ENCODE results near the gene MEIOC. TPM values are rescaled to one million over a fixed set of nuclear protein-coding genes. Genes with fewer than 3 reads are reported as not detected.
"Not testable (repeated sequence)": the region's sequence is repeated elsewhere in the genome, so short reads cannot be mapped to it uniquely, and the experiment has no call there.

MEIOC gene
- total and polyA plus RNA-seq, 3 donors from 2014 or later: 58.2 to 128 (median 85.0) TPM

DNA sequence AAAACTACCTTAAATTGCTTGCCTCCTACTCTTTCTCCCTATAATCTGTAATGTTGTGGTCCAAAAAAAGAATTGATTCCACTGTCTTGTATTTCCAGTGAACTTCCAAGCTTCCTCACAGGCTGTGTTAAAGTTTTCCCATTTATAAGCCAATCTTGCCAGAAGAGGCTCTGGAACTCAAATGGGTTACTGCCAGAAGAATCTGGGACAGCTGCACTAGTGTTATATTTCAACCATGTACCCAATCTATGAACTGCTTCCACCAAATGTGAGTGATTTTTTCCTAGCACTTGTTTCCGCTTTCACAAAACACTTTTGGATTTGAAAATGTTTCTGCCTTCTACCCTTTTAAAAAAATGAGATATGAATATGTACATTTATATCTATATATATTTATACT lies 31.5 kb downstream of the MEIOC start:
- 78 to 95% methylated on average over 1 of the region's 1 CpG for WGBS, 2 donors
- TF ChIP-seq POLR2A (IDR thresholded peaks at IDR 0.05): no peak
- TF ChIP-seq, protein P1, sequence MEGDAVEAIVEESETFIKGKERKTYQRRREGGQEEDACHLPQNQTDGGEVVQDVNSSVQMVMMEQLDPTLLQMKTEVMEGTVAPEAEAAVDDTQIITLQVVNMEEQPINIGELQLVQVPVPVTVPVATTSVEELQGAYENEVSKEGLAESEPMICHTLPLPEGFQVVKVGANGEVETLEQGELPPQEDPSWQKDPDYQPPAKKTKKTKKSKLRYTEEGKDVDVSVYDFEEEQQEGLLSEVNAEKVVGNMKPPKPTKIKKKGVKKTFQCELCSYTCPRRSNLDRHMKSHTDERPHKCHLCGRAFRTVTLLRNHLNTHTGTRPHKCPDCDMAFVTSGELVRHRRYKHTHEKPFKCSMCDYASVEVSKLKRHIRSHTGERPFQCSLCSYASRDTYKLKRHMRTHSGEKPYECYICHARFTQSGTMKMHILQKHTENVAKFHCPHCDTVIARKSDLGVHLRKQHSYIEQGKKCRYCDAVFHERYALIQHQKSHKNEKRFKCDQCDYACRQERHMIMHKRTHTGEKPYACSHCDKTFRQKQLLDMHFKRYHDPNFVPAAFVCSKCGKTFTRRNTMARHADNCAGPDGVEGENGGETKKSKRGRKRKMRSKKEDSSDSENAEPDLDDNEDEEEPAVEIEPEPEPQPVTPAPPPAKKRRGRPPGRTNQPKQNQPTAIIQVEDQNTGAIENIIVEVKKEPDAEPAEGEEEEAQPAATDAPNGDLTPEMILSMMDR (IDR thresholded peaks at IDR 0.05): no peak
- Histone ChIP-seq H3K9me3 (no peaks in the 10 kb centered on the region), H3K36me3 (ENCODE audit: low read depth, missing control alignments) (no peaks in the 10 kb centered on the region), H3K4me3 (no peak overlapping the region), H3K27me3 (no peaks in the 10 kb centered on the region), H3K4me1 (peaks cover 12% of the 10 kb centered on the region), H3K27ac (no peak overlapping the region)
- intact Hi-C loops (cut with DNase I; ENCODE audit: low total_unique reads): no loop called here
- DNase-seq: no peak

DNA sequence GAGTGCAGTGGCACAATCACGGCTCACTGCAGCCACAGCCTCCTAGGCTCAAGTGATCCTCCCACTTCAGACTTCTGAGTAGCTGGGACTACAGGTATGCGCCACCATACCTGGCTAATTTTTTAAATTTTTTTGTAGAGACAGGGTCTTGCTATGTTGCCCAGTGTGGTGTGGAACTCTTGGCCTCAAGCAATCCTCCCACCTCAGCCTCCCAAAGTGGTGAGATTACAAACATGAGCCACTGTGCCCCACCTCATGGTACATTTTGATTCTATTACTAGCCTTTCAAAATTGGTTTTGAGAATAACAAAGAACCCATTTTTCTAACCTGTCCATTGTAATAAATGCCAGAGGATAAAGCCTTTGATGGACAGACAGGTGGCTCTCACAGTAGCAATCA lies 31.9 kb downstream of the MEIOC start:
- WGBS, 2 donors: 73 to 81% methylated on average over 2 of the region's 2 CpGs
- intact Hi-C loops (cut with DNase I; ENCODE audit: low total_unique reads): no loop called here
- H3K27ac ChIP-seq: no peak overlapping the region

DNA sequence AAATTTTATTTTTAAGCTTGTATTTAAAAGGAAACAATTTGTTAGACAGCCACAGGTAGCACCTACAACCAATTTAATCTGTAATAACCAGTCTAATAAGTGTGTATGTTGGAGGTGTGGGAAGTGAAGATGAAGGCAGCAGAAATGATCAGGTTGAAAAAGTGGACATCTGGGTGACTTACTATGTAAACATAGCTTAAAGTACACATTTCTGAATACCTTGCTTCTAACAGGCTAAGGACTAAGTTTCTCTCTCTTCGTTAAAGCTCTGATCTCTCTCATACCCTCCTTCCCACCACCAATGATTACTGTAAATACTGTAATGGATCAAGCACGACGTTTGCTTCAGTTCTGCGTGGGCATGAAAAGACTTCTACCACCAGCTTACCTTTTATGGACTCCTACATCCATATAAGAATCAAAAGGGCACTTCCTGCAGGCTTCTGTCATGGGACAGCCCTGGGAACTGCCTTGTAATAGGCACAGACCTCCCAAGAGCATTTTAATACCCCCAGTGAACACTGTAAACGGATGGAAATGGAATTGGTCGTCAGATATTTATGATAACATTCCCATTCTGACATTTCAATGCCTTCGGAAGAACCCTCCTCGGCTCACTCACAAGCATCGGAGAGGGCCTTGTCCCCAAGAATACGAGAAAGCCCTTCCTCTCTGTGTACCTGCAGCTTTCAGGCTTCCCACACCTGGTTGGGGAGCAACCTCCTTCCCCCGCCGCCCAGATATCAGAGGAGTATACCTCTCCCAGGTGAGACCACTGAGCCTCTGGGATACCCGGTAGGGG lies 32.6 kb downstream of the MEIOC start:
- H3K27me3 ChIP-seq: no peaks in the 10 kb centered on the region
- DNase-seq: no peak
- peaks cover 12% of the 10 kb centered on the region for H3K4me1 ChIP-seq
- no peaks in the 10 kb centered on the region for H3K36me3 ChIP-seq (ENCODE audit: low read depth, missing control alignments)
- peak overlapping the region; percentile 71 to 85 for H3K27ac ChIP-seq
- H3K9me3 ChIP-seq: no peaks in the 10 kb centered on the region
- intact Hi-C loops (cut with DNase I; ENCODE audit: low total_unique reads): no loop called here
- TF ChIP-seq, protein P1 (IDR thresholded peaks at IDR 0.05): no peak
- no peak for TF ChIP-seq POLR2A (IDR thresholded peaks at IDR 0.05)
- H3K4me3 ChIP-seq: peak overlapping the region; percentile 71 to 72
- 1 to 2% methylated on average over 13 of the region's 13 CpGs for WGBS, 2 donors

More for the DNA sequence above, 31.9 kb downstream of the MEIOC start:
- no peaks in the 10 kb centered on the region for H3K36me3 ChIP-seq (ENCODE audit: low read depth, missing control alignments)
- H3K9me3 ChIP-seq: no peaks in the 10 kb centered on the region
- no peak overlapping the region for H3K4me3 ChIP-seq
- no peaks in the 10 kb centered on the region for H3K27me3 ChIP-seq
- TF ChIP-seq POLR2A (IDR thresholded peaks at IDR 0.05): no peak
- DNase-seq: no peak
- H3K4me1 ChIP-seq: peaks cover 12% of the 10 kb centered on the region

DNA sequence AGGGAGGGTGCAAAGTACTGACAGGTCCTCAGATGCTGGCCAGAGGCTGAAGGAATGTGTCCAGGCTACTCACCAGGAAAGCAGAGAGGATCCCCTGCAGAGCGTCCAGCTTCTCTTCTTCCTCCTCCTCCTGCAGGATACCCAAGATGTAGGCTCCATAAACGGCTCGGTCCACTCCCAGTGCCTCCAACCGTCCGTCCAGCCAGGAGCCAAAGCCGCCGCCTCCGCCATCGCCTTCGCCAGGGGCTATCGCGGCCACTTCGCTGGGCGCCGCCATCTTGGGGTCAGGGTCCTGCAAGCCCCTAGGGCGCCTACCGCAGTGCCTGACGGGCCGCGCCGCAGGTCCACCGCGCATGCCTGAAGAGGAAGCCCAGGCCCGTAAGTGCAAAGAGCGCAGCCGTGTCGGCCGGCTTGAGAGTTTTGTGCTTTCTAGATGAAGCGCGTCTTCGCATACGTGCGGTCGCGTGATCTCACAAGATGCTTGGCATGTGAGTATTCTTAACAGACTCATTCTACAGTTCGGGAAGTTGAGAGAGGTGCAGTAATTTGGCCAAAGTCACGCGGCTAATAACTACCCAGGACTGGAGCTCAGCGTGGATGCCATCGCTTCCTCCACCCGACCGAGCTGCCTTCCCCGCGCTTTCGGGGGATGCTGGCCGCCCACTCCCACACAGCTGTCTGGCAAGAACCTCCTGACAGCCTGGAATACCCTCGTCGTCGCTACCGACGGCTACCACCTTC lies 33.4 kb downstream of the MEIOC start, which contains the start of gene CCDC43:
Gene CCDC43 (minus strand): TSS at position 300 of the 741 bp plus-strand sequence. CDS start 23 bp downstream, at position 277.
- H3K4me3 ChIP-seq: peak within 1 kb of the TSS; percentile 71 to 72
- intact Hi-C loops (cut with DNase I; ENCODE audit: low total_unique reads): no loop called here
- no peaks in the 10 kb centered on the region for H3K27me3 ChIP-seq
- 0% methylated on average over 29 to 51 of the region's 51 CpGs for WGBS, 2 donors
- no peaks in the 10 kb centered on the region for H3K9me3 ChIP-seq
- H3K36me3 ChIP-seq (ENCODE audit: low read depth, missing control alignments): no peaks in the 10 kb centered on the region
- no peak for TF ChIP-seq POLR2A (IDR thresholded peaks at IDR 0.05)
- TF ChIP-seq, protein P1 (IDR thresholded peaks at IDR 0.05): no peak
- peak within 1 kb of the TSS; percentile 71 to 85 for H3K27ac ChIP-seq
- H3K4me1 ChIP-seq: peaks cover 12% of the 10 kb centered on the region
- DNase-seq: peak; percentile 96

GRCh38 chr17:44690746-44691306 lies 34.6 kb downstream of the MEIOC start:
- intact Hi-C loops (cut with DNase I; ENCODE audit: low total_unique reads); H3K9me3 ChIP-seq; H3K36me3 ChIP-seq (ENCODE audit: low read depth, missing control alignments); H3K27me3 ChIP-seq; DNase-seq: not testable (repeated sequence)
- Histone ChIP-seq H3K27ac (peak overlapping the region; percentile 71 to 85), H3K4me3 (peak overlapping the region in 1 of 2 donors; percentile 72), H3K4me1 (peaks cover 17% of the 10 kb centered on the region)
- WGBS, 2 donors: 57 to 71% methylated on average over 21 of the region's 21 CpGs

All from testis (tissue), 3 donors.